HepG2 (cell line): ENCODE results near the gene POMT1. TPM values are rescaled to one million over a fixed set of nuclear protein-coding genes. Genes with fewer than 3 reads are reported as not detected.

Experiments used
- RNF2 ChIP-seq: fragments of 450-650 bp; conservative IDR thresholded peaks from 2 replicates; pipeline ENCODE4 v1.6.1; 2016; ENCODE audit warnings: low read depth
- TP53 ChIP-seq: sonication (generic); formaldehyde crosslinking; conservative IDR thresholded peaks from 2 replicates; pipeline ENCODE4 v1.4.0; 2020; ENCODE audit warnings: missing genetic modification reagents
- ZBTB2 ChIP-seq: sonication (generic); formaldehyde crosslinking; IDR thresholded peaks from 2 replicates; pipeline ENCODE4 v1.8.0; 2022; ENCODE audit warnings: low read depth, missing genetic modification reagents
- ZC3H13 ChIP-seq: sonication (generic); formaldehyde crosslinking; IDR thresholded peaks from 2 replicates; pipeline ENCODE4 v1.8.1; 2023; ENCODE audit warnings: mild to moderate bottlenecking, missing genetic modification reagents, moderate library complexity
- ZKSCAN8 ChIP-seq: IDR thresholded peaks from 2 replicates; pipeline ENCODE4 v1.6.1; 2016; ENCODE audit warnings: borderline replicate concordance, missing genetic modification reagents, missing compliant biosample characterization
- ZNF441 ChIP-seq: sonication (generic); formaldehyde crosslinking; IDR thresholded peaks from 2 replicates; pipeline ENCODE4 v1.7.0; 2021; ENCODE audit warnings: missing genetic modification reagents, borderline replicate concordance
- ZNF580 ChIP-seq: IDR thresholded peaks from 2 replicates; pipeline ENCODE4 v1.6.1; 2016; ENCODE audit warnings: low read depth, borderline replicate concordance
- ZNF777 ChIP-seq: sonication (generic); formaldehyde crosslinking; IDR thresholded peaks from 2 replicates; pipeline ENCODE4 v1.4.0; 2020; ENCODE audit warnings: missing genetic modification reagents
- polyA plus RNA-seq, 8 experiments: library from polyadenylated mRNA; depleted of rRNA in 3 of 8; stranded (reverse) in 7 of 8; unstranded in 1 of 8; fragments of >200 nt; fragmentation: Illumina TruSeq in 4 of 8; extraction: Trizol in 4 of 8; gene quantifications; 2 replicates each; pipeline versions ENCODE4 v1.2.1 to v1.2.3, GENCODE V29; 2011 to 2016; ENCODE audit warnings: low read depth in 4 of 8, missing spikeins in 1 of 8, mixed read lengths in 1 of 8; ENCODE audit not compliant: insufficient read depth in 1 of 8
- total RNA-seq, 5 experiments: library from RNA; depleted of rRNA; stranded (reverse); fragments of >200 nt; fragmentation: Illumina TruSeq; extraction: Trizol; gene quantifications; 2 replicates each; pipeline ENCODE4 v1.2.3, GENCODE V29; 2016; ENCODE audit warnings: low read depth in 1 of 5
- TF ChIP-seq, protein P1 (sequence below): sonication (generic); formaldehyde crosslinking; IDR thresholded peaks from 2 replicates; pipeline ENCODE4 v1.4.0; 2020; ENCODE audit warnings: missing genetic modification reagents

The POMT1 gene
- total and polyA plus RNA-seq, 2 of the 13 experiments (the other 11 are each of a cell fraction or from before 2014, with no cell fraction given) = 21.6 to 22.7 TPM

GRCh38 chr9:131502781-131503625 lies at the start of gene POMT1 (continued):
- TF ChIP-seq, protein P1, sequence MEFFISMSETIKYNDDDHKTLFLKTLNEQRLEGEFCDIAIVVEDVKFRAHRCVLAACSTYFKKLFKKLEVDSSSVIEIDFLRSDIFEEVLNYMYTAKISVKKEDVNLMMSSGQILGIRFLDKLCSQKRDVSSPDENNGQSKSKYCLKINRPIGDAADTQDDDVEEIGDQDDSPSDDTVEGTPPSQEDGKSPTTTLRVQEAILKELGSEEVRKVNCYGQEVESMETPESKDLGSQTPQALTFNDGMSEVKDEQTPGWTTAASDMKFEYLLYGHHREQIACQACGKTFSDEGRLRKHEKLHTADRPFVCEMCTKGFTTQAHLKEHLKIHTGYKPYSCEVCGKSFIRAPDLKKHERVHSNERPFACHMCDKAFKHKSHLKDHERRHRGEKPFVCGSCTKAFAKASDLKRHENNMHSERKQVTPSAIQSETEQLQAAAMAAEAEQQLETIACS (CRISPR knock-in tag) = peak; percentile 49; the same call in 1 of the 2 replicates
- peak; percentile 99 for TF ChIP-seq ZNF777 (CRISPR knock-in tag)
- no peak for TF ChIP-seq ZKSCAN8 (CRISPR knock-in tag)
- no peak; the same call in 1 of the 2 replicates for TF ChIP-seq RNF2
- peak; percentile 50; the same call in 1 of the 2 replicates for TF ChIP-seq ZBTB2 (CRISPR knock-in tag)
- TF ChIP-seq ZNF580 (CRISPR knock-in tag) = peak; percentile 53; the same call in 1 of the 2 replicates
- peak; percentile 62; the same call in 1 of the 2 replicates for TF ChIP-seq TP53 (CRISPR knock-in tag)
- peak; percentile 78 for TF ChIP-seq ZC3H13 (CRISPR knock-in tag)
- TF ChIP-seq ZNF441 (CRISPR knock-in tag) = 0 out of 2 replicates have a peak, but pooled peaks have one; percentile 23
- TF ChIP-seq, all 625 proteins: peak for 279
